RPMI8226 (cell line): ENCODE data around the gene IQSEC2.

ENCODE experiments used
- DNase-seq: peaks from one replicate; pipeline ENCODE4 v3.0.0-alpha.2; 2015

IQSEC2 gene

GRCh38 chrX:53281321-53281822, at the start of gene IQSEC2:
Gene IQSEC2 (minus strand): TSS chrX:53281584.
- peak; percentile 62 for DNase-seq

GRCh38 chrX:53330331-53330730, 48.9 kb upstream of the IQSEC2 start:
- DNase-seq: no peak

- DNase-seq: no peak
Observed at GRCh38 chrX:53324803-53325202, 43.4 kb upstream of the IQSEC2 start.

GRCh38 chrX:53324085-53324484, 42.7 kb upstream of the IQSEC2 start:
- DNase-seq: no peak

GRCh38 chrX:53323196-53323595, 41.8 kb upstream of the IQSEC2 start:
- DNase-seq: no peak

GRCh38 chrX:53321943-53322497, 40.6 kb upstream of the IQSEC2 start:
- DNase-seq: no peak

- no peak for DNase-seq
Observed at GRCh38 chrX:53321230-53321942, 40.0 kb upstream of the IQSEC2 start.

GRCh38 chrX:53320543-53321229, 39.3 kb upstream of the IQSEC2 start:
- DNase-seq: no peak

GRCh38 chrX:53319614-53320542, 38.5 kb upstream of the IQSEC2 start:
- no peak for DNase-seq

GRCh38 chrX:53318766-53319353, 37.5 kb upstream of the IQSEC2 start:
- DNase-seq: no peak

- DNase-seq: peak; percentile 55
Observed at GRCh38 chrX:53317365-53318069, 36.1 kb upstream of the IQSEC2 start.

- no peak for DNase-seq
Observed at GRCh38 chrX:53316860-53317237, 35.5 kb upstream of the IQSEC2 start.

GRCh38 chrX:53316111-53316859, 34.9 kb upstream of the IQSEC2 start:
- no peak for DNase-seq

GRCh38 chrX:53313728-53314105, 32.3 kb upstream of the IQSEC2 start:
- DNase-seq: no peak

- peak; percentile 61 for DNase-seq
Observed at GRCh38 chrX:53312946-53313727, 31.8 kb upstream of the IQSEC2 start.

- DNase-seq: no peak
Observed at GRCh38 chrX:53309837-53310236, 28.5 kb upstream of the IQSEC2 start.

GRCh38 chrX:53308836-53309235, 27.5 kb upstream of the IQSEC2 start:
- no peak for DNase-seq

- DNase-seq: no peak
Observed at GRCh38 chrX:53305996-53306937, 24.9 kb upstream of the IQSEC2 start.
